Uterine smooth muscle cell (primary cell): ENCODE data around the gene MTHFD2L. TPM values are rescaled to one million over a fixed set of nuclear protein-coding genes. Genes with fewer than 3 reads are reported as not detected.

Experiments used
- total RNA-seq: library from RNA; depleted of rRNA; stranded (reverse); fragments of >200 nt; gene quantifications from 2 replicates; pipeline ENCODE4 v1.2.3, GENCODE V29; 2014

MTHFD2L gene
- total RNA-seq, result 16.2 and 19.9 TPM in 2 replicates

DNA sequence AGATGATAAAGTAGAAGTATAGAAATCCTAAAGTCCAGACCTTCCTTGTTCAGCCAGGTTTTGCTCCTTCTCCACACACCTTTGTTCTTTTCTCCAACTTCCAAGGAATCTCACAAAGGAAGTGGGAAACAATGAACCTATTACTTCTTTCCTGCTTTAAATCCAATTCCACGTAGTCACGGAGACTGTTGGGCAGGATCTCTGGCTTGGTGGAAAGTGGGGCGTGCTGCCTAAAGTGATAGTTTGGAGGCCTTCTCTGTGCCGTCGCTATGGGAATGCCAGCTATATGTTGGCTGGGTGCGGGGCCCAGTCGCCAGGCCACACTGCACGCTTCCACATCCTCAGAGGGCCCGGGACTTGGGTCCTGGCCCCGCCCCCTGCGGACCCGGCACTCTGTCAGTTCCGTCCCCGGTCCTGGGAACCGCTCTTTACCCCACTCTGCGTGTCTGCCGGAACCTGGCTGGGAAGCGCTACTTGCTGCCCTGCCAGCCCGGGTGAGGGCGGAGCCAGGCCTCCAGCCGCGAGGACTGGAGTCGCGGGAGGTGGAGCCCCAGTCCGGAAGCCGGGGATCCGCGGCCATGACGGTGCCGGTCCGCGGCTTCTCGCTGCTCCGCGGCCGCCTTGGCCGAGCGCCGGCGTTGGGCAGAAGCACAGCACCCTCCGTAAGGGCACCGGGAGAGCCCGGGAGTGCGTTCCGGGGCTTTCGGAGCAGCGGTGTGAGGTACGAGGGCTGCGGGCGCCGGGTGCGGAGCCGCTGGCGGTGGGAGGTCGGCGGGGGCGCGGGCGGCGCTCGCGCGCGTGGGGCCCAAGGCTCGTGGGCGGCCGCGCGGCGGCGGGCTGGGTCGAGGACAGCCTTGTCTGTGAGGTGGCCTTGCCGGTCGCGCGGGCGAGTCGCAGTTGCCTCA, at the start of gene MTHFD2L:
TSS of gene MTHFD2L (plus strand) at position 558 of the 905 bp plus-strand sequence. CDS start at position 579, 21 bp downstream.

GRCh38 chr4:74308215-74308614, 150.3 kb downstream of the MTHFD2L start, which contains the start of gene EPGN:
EPGN (plus strand) TSS chr4:74308470; CDS start chr4:74308534, 64 bp downstream.

Other genes starting within 250 kb of the MTHFD2L start
- not detected in 2 replicates for gene PF4, start 176.1 kb upstream of the MTHFD2L start, total RNA-seq
- not detected in 2 replicates for gene PPBP, start 169.9 kb upstream of the MTHFD2L start, total RNA-seq
- 0.25 and 0.44 TPM in 2 replicates for gene CXCL5, start 159.4 kb upstream of the MTHFD2L start, total RNA-seq
- 2.1 and 3.3 TPM in 2 replicates for gene CXCL3, start 119.4 kb upstream of the MTHFD2L start, total RNA-seq
- gene CXCL2, start 58.9 kb upstream of the MTHFD2L start, total RNA-seq, result 2.7 and 3.6 TPM in 2 replicates
- gene EPGN, start 150.4 kb downstream of the MTHFD2L start, total RNA-seq, result 1.1 TPM in 1 of 2 replicates, not detected in the other
- gene EREG, start 207.0 kb downstream of the MTHFD2L start, total RNA-seq, result 0.11 and 0.12 TPM in 2 replicates